GM18907 (cell line): ENCODE results near the gene GATAD2A.
"Not testable (repeated sequence)": the region's sequence is repeated elsewhere in the genome, so short reads cannot be mapped to it uniquely, and the experiment has no call there.

Source experiments
- ATAC-seq: cut with Tn5 transposase; IDR thresholded peaks from one replicate; pipeline ENCODE4 v1.9.1; 2021; ENCODE audit warnings: mild to moderate bottlenecking, moderate library complexity; ENCODE audit not compliant: unreplicated experiment

The GATAD2A gene

GRCh38 chr19:19445288-19445687, 39.8 kb downstream of the GATAD2A start:
- no peak for ATAC-seq

DNA sequence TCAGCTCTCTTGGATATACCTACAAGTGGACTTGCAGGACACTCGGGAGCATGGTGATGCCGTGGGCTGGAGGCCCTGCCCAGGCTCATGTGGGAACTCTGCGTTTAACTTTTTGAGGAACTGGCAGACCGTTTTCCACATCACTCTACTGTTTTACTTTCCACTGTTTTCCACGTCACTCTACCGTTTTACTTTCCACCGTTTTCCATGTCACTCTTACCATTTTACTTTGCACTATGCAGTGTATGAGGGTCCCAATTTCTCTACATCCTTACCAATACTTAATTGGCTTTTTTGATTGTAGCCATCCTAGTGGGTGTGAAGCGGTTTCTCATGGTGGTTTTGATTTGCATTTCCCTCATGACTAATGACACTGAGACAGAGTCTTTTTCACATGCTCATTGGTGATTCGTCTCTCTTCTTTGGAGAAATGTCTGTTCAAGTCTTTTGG, 40.5 kb downstream of the GATAD2A start:
- no peak for ATAC-seq

GRCh38 chr19:19446655-19447437, 41.4 kb downstream of the GATAD2A start:
- no peak for ATAC-seq

- no peak for ATAC-seq
These were observed 42.2 kb downstream of the GATAD2A start for GRCh38 chr19:19447536-19448237.

GRCh38 chr19:19448238-19448544, 42.7 kb downstream of the GATAD2A start:
- ATAC-seq, result no peak

GRCh38 chr19:19451429-19452242, 46.2 kb downstream of the GATAD2A start:
- ATAC-seq, result peak; percentile 50

DNA sequence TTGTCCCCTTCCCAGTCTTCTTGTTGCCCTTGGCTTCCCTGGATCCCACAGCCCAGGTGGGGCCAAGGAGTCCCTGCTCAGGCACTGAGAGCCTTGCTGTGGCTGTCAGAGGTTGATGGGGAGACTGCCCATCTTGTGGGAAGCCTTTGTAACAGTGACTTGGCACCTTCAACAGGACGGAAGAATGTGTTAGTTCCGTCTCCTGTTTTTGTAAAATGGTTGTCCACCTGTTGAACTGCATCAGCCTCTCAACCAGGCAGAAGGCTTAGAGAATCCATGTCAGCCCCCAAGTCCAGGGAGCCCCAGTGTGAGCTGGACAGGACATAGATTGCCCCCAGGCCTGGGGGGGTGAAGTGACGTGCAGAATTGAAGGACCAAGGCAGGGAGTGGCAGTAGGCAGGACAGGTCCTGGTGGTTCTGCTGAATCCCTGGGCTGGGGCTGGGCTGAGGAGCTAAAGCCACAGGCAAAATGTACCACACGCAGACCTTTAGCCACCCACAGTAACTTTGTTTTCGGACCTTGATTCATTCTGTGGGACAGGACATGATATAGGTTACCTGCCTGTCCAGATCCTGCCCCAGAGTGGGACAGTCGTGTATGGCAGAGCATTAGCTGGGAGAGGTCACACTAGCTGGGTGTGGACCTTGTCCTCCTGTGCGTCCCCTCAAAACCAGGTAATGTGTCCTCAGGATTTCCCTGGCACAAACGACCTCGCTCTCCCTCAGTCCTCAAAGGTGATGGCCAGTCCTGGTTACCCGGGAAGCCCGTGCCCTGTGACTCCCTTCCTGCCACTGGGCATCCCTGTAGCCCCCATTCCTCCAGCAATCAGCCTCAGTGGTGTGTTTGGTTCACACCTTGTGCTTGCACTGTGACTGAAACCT, 47.0 kb downstream of the GATAD2A start:
- ATAC-seq, result no peak

DNA sequence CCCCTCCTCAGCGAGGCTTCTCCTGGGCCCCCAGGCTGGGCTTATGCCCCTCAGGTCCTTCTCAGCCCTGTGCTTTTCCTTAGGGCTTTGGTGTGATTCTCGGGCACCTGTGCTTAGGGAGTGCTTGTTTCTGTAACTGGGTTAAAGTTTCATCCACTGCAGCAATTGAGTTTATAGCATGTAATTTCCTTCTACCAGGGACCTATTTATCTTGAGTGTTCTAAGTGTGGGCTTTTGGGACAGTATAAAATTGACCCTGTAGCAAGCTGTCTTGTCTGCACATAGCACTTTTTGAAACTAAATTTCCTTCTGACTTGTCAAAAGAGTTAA, 47.6 kb downstream of the GATAD2A start:
- no peak for ATAC-seq

- not testable (repeated sequence) for ATAC-seq
These were observed 49.9 kb downstream of the GATAD2A start for GRCh38 chr19:19455166-19455919.

DNA sequence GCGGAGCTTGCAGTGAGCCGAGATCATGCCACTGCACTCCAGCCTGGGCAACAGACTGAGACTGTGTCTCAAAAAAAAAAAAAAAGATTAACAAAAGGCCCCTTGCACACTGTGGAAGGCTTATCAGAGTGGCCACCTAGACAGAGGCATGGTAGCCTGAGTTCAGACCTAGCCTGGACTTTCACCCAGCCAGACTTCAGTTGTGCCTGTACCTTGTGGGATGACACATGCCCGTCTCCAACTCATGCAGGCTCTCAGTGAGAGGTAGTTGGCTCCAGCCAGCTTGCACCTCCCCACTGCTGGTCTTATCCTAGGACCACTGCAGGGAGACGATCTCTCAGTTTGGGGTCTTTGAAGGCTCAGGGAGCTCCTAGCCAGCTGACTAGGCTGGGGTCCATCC, 52.2 kb downstream of the GATAD2A start:
- no peak for ATAC-seq

GRCh38 chr19:19458110-19458816, 52.8 kb downstream of the GATAD2A start:
- ATAC-seq, result no peak

DNA sequence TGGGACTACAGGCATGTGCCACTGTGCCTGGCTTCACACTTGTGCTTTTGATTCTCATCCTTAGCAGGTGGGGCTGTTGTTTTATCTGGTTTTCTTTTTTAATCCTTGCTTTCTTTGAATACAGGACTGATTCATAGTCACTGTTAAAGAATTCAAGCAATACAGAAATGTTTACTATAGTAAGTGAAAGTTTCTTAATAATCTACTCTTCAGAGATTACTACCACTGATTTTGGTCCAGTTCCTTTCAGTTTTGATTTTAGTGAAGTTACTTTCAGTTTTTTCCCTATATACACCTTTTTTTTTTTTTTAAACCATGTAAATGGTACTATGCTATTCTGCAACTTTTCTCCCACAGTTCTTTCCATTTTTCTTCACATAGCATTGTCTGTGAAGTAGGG, 53.6 kb downstream of the GATAD2A start:
- ATAC-seq, result peak; percentile 31

DNA sequence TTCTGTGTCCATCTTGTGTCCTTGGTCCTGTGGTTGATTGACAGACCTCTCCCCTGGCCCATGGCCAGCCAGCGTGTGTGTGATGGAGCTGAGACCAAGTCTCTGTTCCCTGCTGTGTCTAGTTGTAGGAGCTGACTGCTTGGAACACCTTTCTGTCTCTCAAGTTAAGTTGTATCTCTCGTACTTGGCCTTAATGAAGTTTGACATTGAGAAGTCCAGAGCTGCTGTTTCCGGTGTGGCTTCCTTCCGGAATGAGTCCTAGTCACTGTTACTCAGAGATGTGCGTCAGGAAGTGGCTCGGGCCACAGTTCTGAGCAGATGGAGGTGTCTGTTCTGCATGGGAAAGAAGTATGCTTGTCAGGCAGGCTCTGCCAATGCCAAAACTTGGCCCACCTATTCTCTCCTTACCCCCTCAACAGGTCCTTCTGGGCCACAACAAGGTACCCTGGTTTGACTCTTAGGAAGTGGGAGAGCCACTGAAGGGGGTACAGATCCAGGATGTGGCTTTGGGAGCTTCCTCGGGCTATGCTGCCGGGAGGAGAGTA, 54.3 kb downstream of the GATAD2A start:
- peak; percentile 47 for ATAC-seq

- peak; percentile 32 for ATAC-seq
These were observed 54.8 kb downstream of the GATAD2A start for GRCh38 chr19:19460258-19460731.

- ATAC-seq, result no peak
These were observed 55.3 kb downstream of the GATAD2A start for GRCh38 chr19:19460761-19461265.

DNA sequence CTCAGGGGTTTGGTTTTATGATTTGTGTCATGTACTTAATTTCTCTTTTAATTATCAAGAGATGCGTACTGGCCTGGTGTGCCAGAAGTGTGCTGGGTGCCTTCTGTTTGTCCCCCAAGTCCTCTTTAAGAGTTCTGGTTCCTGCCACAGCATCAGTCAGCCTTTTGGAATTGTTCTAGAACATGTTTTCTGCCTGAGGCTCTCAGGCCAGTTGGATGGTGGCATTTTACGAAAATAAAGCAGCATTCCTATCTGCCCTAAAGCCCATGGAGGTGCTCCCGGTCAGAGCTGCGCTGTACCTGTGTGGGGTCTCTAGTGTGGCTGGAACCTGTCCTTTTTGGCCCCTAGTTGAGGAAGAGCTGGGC, 55.8 kb downstream of the GATAD2A start:
- no peak for ATAC-seq

DNA sequence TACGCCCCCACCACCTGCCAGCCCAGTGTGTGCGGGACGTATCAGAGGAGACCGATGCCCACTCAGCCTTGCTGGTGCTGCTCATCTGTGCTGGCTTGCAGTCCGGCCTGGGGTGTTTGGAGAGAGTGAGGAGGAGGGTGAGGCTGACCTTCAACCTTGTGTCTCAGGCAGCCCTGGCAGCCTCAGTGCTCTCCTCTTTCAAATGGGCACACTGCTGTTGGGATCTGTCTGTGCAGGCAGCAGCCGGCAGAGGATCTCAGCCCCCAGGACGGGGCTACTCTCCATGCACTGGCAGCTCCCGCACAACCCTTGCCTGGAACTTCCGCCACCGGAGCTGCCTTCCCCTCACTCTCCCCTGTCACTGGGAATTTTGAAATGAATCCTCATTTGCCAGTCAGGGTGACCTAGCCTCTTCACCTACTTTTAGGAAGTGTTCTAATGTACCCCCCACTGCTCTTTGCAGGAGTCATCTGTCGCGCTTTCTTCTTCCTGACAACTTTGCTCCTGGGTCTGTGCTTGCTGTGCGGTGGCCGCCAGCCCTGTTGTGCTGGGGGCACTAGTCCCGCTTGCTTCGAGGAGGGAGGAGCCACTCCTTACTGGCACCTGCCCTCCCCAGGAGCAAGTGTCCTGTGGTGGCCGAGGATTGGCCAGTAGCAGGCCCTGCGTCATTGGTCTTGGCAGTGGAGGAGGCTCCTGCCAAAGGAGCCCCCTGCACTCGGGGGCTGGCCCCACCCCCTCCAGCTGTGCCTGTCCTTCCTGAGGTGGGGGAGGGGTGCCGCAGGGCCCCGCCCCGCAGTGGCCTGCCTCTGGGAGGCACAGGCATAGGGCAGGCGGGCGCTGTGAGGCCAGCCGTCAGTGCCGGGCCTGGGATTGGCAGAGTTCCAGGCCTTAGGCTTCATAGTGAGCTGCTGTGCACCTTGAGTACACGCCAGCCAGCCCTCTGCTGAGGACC, 56.5 kb downstream of the GATAD2A start:
- no peak for ATAC-seq
